Hypothalamus (tissue), 51 donors: ENCODE results near the gene VPS9D1.

Experiments
- DNase-seq, 51 donors: peaks; one replicate each; lab custom pipeline; 2025; lab: John Stamatoyannopoulos, UW

The VPS9D1 gene, protein sequence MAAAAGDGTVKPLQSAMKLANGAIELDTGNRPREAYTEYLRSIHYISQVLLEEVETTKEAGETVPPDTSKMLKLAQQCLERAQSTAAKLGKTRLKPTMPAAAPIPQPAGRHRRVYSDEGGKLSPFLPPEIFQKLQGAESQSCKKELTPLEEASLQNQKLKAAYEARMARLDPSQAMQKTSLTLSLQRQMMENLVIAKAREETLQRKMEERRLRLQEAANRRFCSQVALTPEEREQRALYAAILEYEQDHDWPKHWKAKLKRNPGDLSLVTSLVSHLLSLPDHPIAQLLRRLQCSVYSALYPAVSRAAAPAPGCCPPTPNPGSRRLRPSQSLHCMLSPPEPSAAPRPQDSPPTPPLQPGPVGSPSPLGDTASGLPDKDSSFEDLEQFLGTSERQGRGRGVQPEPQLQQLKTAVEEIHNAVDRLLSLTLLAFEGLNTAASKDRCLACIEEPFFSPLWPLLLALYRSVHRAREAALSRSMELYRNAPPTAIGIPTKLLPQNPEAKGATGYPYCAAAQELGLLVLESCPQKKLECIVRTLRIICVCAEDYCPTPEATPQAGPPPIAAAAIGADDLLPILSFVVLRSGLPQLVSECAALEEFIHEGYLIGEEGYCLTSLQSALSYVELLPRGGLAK

DNA sequence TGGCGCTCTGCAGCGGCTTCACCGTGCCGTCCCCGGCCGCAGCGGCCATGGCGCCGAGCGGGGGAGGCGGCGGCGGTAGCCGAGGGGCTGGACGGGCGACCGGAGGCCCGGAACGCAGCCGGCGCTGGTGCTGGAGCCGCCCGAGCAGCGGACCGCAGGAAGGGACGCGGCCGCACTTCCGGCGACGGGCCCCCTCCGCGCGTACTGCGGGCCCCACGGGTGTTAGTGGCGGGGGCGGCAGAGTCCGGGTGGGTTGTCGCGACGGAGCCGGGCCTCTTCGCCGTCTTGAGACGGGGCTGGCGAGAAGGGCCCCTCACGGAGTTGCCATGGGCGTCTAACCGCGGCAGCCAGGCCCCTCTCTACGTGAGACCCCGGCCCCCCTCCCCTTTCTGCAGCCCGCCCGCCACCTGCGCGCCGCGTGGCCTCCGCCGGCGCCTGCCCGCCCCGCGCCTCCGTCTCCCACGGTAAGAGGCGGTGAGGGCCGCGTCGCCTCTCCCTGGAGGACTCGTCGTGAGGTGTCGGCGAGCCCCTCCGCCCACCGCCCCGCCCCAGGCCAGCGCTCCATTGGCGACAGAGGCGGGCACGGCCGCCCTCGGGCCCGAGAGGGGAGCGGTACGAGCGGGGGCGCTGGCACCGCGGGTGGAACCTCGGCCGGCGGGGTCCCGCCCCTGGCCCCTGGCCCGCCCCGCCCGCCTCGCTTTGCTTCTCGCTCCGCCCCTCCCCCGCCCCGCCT lies at the start of gene VPS9D1, which contains the start of gene ZNF276:
Gene VPS9D1 (minus strand): TSS at position 86 of the 733 bp plus-strand sequence. CDS start 37 bp downstream, at position 49.
Gene ZNF276 (plus strand): TSS at position 725 of the 733 bp plus-strand sequence. CDS start 104 bp downstream, outside the sequence.
- peak; percentile 47 to 93 (median 79) for DNase-seq

DNA sequence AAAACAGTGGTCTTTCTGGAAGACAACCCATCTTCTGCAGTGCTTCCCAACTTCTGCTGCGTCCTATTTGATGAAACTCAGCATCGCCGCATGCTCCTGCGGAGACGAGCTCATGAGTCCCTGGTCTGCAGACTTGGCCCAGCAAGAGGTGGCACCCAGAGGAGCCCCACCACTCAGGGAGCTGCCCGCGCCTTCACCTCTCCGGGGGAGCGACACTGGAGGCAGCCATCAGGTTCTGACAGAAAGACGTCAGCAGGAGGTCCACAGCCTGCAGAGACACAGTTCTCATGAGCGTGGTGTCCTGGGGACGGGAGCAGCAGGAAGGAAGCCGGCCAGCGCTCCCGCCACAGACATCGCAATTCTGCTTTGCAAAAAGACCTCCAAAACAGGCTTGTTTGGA lies 49.7 kb upstream of the VPS9D1 start:
- DNase-seq: no peak

- no peak for DNase-seq
Observed at GRCh38 chr16:89765292-89765830, 44.7 kb upstream of the VPS9D1 start.

- DNase-seq: peak in 12 of 51 donors; percentile 7 to 40 (median 20)
Observed at GRCh38 chr16:89764711-89765201, 44.1 kb upstream of the VPS9D1 start.

DNA sequence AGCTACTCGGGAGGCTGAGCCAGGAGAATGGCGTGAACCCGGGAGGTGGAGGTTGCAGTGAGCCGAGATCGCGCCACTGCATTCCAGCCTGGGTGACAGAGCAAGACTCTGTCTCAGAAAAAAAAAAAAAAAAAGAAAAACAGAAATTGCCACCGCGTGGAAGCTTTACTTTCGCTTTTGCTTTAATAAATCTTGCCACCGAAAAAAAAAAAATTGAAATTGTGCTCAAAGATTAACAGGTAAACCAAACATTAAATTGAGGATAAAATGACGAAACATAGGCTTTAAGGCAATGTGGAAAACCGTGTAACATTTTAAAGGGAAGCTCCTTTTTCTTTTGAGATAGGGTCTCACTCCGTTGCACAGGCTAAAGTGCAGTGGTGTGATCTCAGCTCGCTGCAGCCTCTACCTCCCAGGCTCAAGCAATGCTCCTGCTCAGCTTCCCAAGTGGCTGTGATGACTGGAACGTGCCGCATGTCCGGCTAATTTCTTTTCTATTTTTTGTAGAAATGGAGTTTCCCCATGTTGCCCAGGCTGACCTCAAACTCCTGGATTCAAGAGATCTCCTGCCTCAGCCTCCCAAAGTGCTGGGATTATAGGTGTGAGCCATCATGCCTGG lies 40.7 kb upstream of the VPS9D1 start:
- no peak for DNase-seq

GRCh38 chr16:89759746-89760340 lies 39.1 kb upstream of the VPS9D1 start:
- DNase-seq: no peak

DNA sequence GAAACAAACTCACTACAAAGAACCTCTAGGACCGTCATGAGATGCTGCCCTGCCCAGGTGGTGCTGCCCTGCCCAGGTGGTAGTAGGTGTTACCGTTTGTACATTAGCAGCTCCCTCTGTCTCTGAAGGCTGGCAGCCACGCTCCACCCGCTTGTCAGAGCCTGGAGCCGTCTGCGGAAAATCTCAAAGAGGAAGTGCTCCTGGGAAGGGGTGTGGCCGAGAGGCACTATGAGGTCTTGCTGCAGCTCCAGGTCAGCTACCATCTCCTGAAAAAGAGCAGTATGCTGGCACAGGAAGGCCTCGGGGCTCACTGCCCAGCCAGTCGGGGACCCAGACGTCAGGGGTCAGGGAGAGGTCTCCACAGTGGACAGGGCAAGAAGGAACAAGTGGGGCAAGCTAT lies 28.9 kb upstream of the VPS9D1 start:
- DNase-seq: peak in 6 of 51 donors; percentile 9 to 22 (median 12)

- no peak for DNase-seq
Observed at GRCh38 chr16:89748921-89749320, 28.2 kb upstream of the VPS9D1 start.

DNA sequence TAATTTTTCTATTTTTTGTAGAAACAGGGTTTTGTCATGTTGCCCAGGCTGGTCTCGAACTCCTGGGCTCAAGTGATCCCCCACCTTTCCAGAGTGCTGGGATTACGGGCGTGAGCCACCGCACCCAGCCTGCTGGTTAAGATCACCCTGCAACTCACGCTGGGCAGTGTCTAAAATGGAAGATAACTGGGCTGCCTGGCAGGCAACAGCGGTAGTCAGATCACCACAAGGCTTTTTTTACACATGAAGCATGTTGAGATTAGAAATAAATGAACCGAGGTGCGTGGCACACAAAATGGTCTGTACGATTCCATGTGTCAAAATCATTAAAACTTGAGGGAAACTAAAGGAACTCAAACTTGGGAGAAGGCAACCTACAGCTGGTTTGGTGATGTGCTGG lies 27.4 kb upstream of the VPS9D1 start:
- DNase-seq: no peak

DNA sequence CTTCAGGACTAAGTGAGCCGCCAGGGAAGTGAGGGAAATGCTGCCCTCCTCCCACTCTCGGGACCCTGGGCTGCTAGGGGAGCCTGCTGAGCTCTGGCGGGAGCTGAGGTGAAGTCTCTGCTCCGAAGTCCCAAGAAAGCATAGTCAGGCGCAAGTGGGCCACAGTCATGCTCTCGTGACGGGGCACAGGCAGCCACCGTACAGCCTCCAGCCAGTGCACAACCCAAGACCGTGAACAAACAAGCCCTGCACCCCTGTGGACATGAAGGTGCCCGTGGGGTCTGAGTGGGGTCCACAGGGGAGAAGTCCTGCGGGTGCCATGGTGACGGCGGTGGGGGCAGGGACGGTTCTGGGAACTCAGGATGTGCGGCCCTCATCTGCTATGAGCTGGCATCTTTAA lies 25.3 kb upstream of the VPS9D1 start:
- no peak for DNase-seq

DNA sequence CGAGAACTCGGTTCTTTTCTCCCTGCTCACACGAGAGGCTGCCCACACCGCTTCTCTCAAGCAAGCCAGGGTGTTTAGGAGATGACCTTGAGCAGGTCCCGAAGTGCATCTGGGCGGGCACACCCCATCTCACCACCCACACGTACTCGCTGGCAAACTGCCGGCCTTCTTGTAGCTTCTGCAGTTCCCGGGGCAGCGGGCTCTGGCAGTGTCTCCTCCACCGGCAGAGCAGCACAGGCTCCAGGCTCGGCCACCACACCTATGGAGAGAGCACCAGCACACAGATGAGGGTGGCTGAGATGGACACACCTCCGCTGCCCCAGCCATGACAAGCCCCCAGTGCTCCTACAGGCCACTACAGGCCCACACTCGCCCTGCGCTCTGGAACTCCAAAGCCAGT lies 24.1 kb upstream of the VPS9D1 start:
- no peak for DNase-seq

DNA sequence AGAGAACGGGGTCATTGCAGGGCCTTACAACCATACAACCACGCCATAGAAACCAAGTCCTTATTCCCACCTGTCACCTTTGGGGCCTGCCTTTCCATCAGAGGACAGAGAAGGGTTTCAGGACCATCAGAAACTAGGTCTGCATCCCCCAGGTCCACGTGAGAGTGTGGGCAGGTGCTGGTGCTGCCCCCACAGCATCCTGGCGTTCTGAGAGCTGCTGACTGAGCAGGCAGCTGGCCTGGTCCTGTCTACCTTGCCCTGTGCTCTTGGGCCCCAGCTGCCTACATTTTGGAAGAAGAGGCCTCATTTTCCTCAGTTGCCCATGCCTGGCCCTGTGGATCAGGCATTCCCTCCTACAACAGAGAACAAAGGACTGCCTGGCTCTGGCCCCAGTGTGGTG lies 22.2 kb upstream of the VPS9D1 start:
- no peak for DNase-seq

DNA sequence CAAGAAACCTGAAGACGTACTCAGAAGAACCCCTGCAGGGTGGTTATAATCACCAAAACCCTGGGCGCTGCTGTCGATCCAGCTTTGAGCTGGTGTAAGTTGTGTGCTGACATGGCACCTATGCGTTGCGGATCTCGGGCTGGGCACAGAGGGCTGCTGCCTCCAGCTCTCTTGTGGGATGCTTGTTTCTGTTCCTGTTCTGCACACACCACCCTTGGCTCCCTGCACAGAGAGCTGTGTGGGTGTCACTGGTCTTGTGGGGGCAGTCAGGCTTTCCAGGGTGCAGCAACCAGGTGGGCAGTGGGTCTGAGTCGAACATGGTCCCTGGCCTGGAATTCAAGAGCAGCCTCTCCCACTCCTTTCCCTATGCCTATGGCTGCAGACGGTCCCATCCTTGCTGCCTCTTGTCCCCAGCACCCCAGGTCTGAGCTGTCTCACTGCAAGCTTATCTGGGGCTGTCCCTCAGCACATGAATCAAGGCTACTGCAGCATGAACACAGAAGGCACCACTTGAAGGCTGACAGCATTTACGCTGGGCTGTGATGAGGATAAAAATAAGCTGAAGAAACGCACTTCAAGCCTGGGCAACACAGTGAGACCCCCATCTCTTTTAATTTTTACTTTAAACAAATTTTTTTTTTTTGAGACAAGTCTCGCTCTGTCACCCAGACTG lies 20.8 kb upstream of the VPS9D1 start:
- DNase-seq: peak in 1 of 51 donors; percentile 11

GRCh38 chr16:89739383-89739782 lies 18.7 kb upstream of the VPS9D1 start:
- no peak for DNase-seq

- DNase-seq: no peak
Observed at GRCh38 chr16:89738538-89739317, 18.0 kb upstream of the VPS9D1 start.

DNA sequence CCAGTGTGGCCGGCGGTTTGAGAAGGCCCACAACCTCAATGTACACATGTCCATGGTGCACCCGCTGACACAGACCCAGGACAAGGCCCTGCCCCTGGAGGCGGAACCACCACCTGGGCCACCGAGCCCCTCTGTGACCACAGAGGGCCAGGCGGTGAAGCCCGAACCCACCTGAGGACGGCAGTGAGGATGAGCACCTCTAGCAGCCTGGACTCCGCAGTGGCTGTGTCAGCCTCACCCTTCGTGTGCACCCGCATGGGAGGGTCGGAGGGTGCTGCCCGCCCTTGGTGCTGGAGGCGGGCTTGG lies 17.3 kb upstream of the VPS9D1 start:
- DNase-seq: no peak

- no peak for DNase-seq
Observed at GRCh38 chr16:89737341-89738071, 16.8 kb upstream of the VPS9D1 start.

DNA sequence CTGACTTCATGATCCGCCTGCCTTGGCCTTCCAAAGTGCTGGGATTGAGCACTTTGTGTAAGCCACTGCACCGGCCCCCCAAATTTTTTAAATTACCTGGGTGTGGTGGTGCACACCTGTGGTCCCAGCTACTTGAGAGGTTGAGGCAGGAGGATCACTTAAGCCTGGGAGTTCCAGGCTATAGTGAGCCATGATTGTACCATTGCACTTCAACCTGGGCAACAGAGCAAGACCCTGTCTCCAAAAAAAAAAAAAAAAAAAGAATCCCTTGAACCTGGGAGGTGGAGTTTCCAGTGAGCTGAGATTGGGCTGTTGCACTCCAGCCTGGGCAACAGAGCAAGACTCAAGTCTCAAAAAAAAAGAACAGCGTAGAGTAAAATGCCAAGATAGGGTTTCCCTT lies 15.9 kb upstream of the VPS9D1 start:
- DNase-seq: no peak
